Measurements from ENCODE around the gene TNFRSF12A.

GRCh38 chr16:2976201-2976600 is 44.0 kb upstream of the TNFRSF12A start:
- no peak for TF ChIP-seq CTCF (IDR thresholded peaks at IDR 0.05)
- no peak for TF ChIP-seq POLR2AphosphoS2 (conservative IDR thresholded peaks at IDR 0.05; ENCODE audit: low read length)
- no peak for TF ChIP-seq SREBF2 (IDR thresholded peaks at IDR 0.05)
- TF ChIP-seq POLR2A (IDR thresholded peaks at IDR 0.05; ENCODE audit: low read length): no peak
- no peak for TF ChIP-seq EP300 (IDR thresholded peaks at IDR 0.05)
- no peak for TF ChIP-seq HMGXB4 (CRISPR knock-in tag; IDR thresholded peaks at IDR 0.05; ENCODE audit: borderline replicate concordance)
- TF ChIP-seq TP53 (CRISPR knock-in tag; IDR thresholded peaks at IDR 0.05): no peak
- TF ChIP-seq BHLHE40 (IDR thresholded peaks at IDR 0.05; ENCODE audit: low read depth, low read length): no peak
- no peak for TF ChIP-seq MAX (IDR thresholded peaks at IDR 0.05)
